H7 (cell line): ENCODE measurements around the gene LRRC8B. TPM values are rescaled to one million over a fixed set of nuclear protein-coding genes. Genes with fewer than 3 reads are reported as not detected.

Source experiments
- DNase-seq: peaks from one replicate; pipeline ENCODE4 v3.0.0; 2012
- H3K27me3 ChIP-seq: 2 replicates; pipeline ENCODE4 v1.6.0; 2011; ENCODE audit warnings: mild to moderate bottlenecking, low read length; ENCODE audit not compliant: control insufficient read depth, insufficient read depth
- H3K36me3 ChIP-seq: replicated peaks from 2 replicates; pipeline ENCODE4 v1.5.1; 2011; ENCODE audit warnings: low read length; ENCODE audit not compliant: control insufficient read depth, insufficient read depth
- H3K4me3 ChIP-seq: 2 replicates; pipeline ENCODE4 v1.5.1; 2011; ENCODE audit warnings: low read depth, mild to moderate bottlenecking, control low read depth, low read length, moderate library complexity; ENCODE audit not compliant: insufficient read depth
- total RNA-seq: library from RNA; depleted of rRNA; stranded (reverse); fragments of >200 nt; shearing (Covaris generic); gene quantifications from 2 replicates; pipeline ENCODE4 v1.2.3, GENCODE V29; 2014

The LRRC8B gene
- total RNA-seq, 1 experiment from 2014 or later, result 15.9 TPM

DNA sequence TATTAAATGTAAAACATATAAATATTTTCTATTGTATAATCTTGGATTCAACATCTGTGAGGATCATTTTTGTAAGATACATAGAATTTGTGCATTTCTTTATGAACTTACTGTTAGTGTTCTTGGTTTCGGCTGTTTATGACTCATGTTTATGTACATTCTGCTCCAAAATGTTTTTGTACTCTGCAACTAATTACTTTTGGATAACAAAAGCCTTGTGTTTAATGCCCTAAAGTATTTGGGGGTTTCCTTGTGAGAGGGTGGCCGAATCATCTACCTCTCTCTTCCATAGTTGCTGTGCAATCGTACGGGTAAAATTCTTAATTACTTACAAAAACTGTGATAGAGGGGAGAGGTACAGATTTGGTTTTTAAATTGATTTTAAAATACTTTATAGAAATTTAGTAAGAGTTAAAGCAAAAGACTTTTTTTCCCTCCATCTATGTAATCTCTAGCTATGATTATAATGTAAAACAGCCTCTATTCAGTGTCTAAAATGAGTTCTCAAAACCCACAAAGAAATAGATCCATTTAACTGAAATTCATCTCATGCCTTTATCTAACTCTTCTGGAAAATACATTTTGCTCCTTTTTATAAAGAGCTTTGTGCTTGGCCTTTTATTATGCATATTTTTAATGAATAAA is 69.6 kb downstream of the LRRC8B start:
- DNase-seq, result no peak
- no peaks in the 10 kb centered on the region for H3K36me3 ChIP-seq
- no peaks in the 10 kb centered on the region for H3K27me3 ChIP-seq
- H3K4me3 ChIP-seq, result no peak overlapping the region

GRCh38 chr1:89596698-89597097 is 72.1 kb downstream of the LRRC8B start:
- Histone ChIP-seq H3K36me3 (no peaks in the 10 kb centered on the region), H3K27me3 (no peaks in the 10 kb centered on the region), H3K4me3 (no peak overlapping the region)
- no peak for DNase-seq

- Histone ChIP-seq H3K4me3 (no peak overlapping the region), H3K36me3 (no peaks in the 10 kb centered on the region), H3K27me3 (no peaks in the 10 kb centered on the region)
- DNase-seq, result peak; percentile 29
These were observed 74.1 kb downstream of the LRRC8B start for GRCh38 chr1:89598450-89599331.

DNA sequence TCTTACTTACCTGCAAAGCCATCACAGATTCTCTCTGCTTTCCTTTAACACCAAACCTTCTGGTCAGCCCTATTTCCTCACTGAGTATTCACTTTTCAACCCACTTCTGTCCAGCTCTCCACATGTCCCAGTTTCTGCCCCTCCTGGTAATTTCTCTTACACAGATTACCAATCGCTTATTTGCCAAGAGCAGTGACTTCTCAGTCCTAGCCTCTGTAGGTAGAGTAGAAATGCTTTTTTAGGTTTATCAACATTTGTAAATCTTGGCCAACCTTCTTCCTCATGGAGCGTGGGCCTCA is 74.7 kb downstream of the LRRC8B start:
- no peaks in the 10 kb centered on the region for H3K27me3 ChIP-seq
- H3K36me3 ChIP-seq, result no peaks in the 10 kb centered on the region
- DNase-seq, result no peak
- H3K4me3 ChIP-seq, result no peak overlapping the region

- no peaks in the 10 kb centered on the region for H3K27me3 ChIP-seq
- DNase-seq, result no peak
- no peak overlapping the region for H3K4me3 ChIP-seq
- H3K36me3 ChIP-seq, result no peaks in the 10 kb centered on the region
These were observed 76.0 kb downstream of the LRRC8B start for GRCh38 chr1:89600451-89601224.

DNA sequence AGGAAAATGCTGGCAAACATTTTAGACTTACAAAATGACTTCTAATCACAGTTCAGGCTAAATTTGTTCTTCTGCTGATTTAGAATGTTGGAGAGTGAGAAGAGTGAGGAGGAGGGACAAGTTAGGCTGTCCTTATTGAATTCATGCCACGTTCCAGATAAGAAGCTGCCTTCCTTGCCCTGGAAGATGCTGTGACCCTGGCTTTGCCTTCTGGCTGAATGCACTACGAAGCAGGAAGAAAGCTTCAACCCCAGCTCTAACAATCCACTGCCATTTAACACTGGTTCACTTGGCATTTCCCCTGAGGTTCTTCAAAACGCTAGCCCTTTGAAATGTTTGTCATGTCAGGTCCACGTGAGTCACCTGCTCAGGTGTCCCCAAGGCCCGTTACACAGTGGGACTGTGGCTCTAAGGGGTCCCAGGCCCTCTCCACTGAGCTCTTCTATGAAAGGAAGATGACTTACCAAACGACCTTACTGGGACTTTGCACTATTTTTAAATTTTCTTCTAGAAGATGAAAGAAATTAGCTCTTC is 78.3 kb downstream of the LRRC8B start:
- Histone ChIP-seq H3K4me3 (no peak overlapping the region), H3K27me3 (no peaks in the 10 kb centered on the region), H3K36me3 (no peaks in the 10 kb centered on the region)

GRCh38 chr1:89603651-89604413 is 79.2 kb downstream of the LRRC8B start:
- Histone ChIP-seq H3K36me3 (no peaks in the 10 kb centered on the region), H3K27me3 (no peaks in the 10 kb centered on the region), H3K4me3 (no peak overlapping the region)
- no peak for DNase-seq

More for the DNA sequence above, 78.3 kb downstream of the LRRC8B start:
- DNase-seq, result no peak

DNA sequence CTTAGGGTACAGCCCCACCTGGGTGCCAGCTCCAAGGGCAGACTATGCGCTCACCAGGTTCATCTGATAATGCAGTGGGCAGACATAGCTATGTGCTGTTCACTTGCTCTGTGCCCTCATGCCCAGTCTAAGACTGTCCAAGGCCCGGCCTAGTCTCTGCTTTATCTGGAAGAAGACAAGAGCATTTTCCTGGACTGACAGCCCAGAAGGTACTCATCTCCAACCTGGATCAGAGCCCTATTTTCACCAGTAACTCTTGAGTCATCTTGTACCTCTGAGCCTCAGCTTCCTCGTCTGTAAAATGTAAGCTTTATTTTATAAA is 79.7 kb downstream of the LRRC8B start:
- no peak for DNase-seq
- H3K4me3 ChIP-seq, result no peak overlapping the region
- H3K36me3 ChIP-seq, result no peaks in the 10 kb centered on the region
- H3K27me3 ChIP-seq, result no peaks in the 10 kb centered on the region

DNA sequence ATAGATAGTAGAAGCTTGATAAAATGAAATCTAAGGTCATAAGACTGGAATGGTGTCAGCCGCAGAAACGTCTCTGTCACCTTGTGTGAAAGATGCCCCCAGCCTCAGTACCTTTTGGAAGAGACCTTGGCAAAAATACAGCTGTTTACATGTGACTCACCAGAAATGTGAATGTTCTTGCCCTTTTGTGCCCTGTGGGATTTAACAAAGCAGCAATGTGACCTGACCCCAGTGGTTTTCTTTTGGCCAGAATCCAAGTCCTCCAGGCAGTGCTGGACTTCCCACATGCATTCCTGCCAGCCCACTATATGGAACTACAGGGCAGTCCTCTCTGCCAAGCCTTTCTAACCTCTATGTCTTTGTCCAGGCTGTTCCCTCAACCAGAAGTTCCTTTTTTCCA is 81.1 kb downstream of the LRRC8B start:
- DNase-seq, result no peak
- Histone ChIP-seq H3K4me3 (no peak overlapping the region), H3K27me3 (no peaks in the 10 kb centered on the region), H3K36me3 (no peaks in the 10 kb centered on the region)

DNA sequence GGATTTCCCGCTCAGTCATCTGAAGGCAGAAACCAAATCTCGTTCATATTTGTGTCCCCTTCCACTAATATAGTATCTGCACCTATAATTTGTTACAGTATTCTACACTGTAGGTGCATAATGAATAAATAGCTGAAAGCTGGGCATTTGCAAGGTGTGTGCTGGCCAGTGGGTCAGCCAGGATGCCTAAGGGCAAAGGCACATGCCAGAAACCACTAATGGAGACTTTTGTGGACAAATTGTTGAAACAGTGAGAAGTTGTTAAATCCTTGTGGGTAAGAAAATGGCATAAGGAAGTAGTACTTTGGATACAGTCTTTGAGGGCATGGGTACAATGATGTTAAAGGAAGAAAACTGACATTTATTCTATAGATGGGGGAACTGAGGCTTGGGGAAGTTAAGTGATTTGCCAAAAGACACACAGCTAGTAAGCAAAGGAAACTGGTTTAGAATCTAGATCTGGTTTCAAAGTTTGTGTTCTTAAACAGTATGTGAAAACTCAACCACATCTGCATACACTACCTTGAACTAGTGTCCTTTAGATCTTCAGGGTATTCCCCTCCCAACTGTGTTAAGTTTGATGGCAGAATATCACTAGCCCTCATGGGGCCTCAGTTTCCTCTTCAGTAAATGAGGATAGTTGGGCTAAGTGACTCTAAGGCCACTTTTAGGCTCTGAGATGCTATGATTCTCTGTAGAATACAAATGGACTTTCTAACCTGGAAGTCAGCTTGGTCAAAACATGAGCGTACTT is 81.8 kb downstream of the LRRC8B start:
- no peak overlapping the region for H3K4me3 ChIP-seq
- H3K27me3 ChIP-seq, result no peaks in the 10 kb centered on the region
- H3K36me3 ChIP-seq, result no peaks in the 10 kb centered on the region
- no peak for DNase-seq

GRCh38 chr1:89607156-89607555 is 82.5 kb downstream of the LRRC8B start:
- Histone ChIP-seq H3K36me3 (no peaks in the 10 kb centered on the region), H3K27me3 (no peaks in the 10 kb centered on the region), H3K4me3 (no peak overlapping the region)
- no peak for DNase-seq

DNA sequence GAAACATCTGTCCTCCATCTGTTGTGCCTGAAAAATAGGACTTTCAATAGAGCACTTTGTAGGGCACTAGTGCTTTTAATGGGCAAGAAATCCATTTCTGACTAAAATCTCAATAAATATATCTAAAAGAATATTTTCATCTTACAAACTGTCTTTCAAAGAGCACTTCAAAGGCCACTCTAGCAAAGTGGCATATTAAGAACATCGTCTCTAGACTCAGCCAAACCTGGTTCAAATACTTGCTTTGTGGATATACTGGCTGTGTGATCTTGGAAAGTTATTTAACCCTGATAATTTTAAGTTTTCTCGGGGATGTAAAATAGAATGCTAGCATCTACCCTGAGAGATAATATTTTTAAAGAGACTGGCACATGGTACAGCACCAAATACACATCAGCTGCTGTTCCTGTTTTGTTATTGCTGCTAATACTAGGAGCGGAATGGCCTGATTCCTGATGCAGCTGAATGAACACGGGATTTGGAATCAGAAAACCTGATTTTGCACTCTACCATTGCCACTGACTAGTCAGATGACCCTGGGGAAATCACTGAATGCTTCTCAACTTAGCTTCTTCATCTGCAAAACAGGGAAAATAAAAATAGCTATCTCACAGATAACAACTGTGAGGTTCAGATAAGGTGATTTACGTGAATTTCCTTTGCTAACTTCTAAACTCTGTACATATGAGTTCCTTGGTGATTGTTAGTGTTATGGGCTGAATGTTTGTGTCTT is 83.1 kb downstream of the LRRC8B start:
- no peaks in the 10 kb centered on the region for H3K36me3 ChIP-seq
- DNase-seq, result no peak
- no peaks in the 10 kb centered on the region for H3K27me3 ChIP-seq
- no peak overlapping the region for H3K4me3 ChIP-seq

DNA sequence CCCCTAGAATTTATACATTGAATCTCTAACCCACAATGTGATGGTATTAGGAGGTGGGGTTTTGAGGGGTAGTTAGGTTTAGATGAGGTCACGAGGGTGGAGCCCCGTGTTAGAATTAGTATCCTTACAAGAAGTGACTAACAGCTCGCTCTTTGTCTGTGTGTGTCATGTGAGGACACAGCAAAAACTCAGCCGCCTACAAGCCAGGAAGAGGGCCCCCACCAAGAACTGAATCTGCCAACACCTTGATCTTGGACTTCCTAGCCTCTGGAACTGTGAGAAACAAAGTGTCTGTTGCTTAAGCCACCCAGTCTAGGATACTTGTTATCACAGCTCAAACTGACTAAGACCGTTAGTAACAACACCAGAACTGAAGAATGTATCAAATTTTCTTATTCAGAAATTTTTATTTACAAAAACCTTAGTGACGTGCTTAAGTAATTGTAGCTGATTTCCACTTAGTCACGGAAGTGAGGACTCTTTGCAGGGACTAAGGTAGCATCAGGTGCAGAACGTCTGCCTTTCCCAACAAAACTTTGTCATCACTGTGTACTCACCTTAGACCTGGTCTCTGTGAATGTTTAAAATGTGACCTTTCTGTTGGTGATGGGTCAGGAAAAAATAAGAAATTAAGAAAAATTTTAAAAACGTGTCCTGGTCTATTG is 83.8 kb downstream of the LRRC8B start:
- DNase-seq, result no peak
- no peak overlapping the region for H3K4me3 ChIP-seq
- H3K27me3 ChIP-seq, result no peaks in the 10 kb centered on the region

More for the DNA sequence above, 83.8 kb downstream of the LRRC8B start:
- no peaks in the 10 kb centered on the region for H3K36me3 ChIP-seq
